Endothelial cell of umbilical vein (primary cell): ENCODE data around the gene TMTC1. TPM values are rescaled to one million over a fixed set of nuclear protein-coding genes. Genes with fewer than 3 reads are reported as not detected.

Experiments used
- BruUV-seq: library from RNA; stranded (reverse); fragments of 400-500 nt; replicated peaks from 2 replicates; lab custom pipeline; 2021; lab: Mats Ljungman, UMichigan
- CTCF ChIA-PET: fragments of 300-600, 350-600 bp; sonication (Branson Sonifier 250); formaldehyde crosslinking; loops from one replicate; lab custom pipeline; 2021; ENCODE audit warnings: antibody characterized with exemption, inconsistent platforms; lab: Charles Lee
- POLR2A ChIA-PET: fragments of 300-600, 350-600 bp; sonication (Branson Sonifier 250); formaldehyde crosslinking; loops from one replicate; lab custom pipeline; 2021; ENCODE audit warnings: antibody characterized with exemption, inconsistent platforms; lab: Charles Lee
- DNase-seq: peaks from one replicate; pipeline ENCODE4 v3.0.0-alpha.2; 2011; ENCODE audit warnings: low read depth, low spot score
- FAIRE-seq: peaks from 2 replicates; lab custom pipeline; 2011; peaks lifted over from hg19 to GRCh38; lab: Jason Lieb, UNC
- H2AFZ ChIP-seq: 2 replicates; pipeline ENCODE4 v1.6.0; 2012; ENCODE audit warnings: low read depth, low read length, control low read depth, inconsistent platforms
- H3K27ac ChIP-seq: 2 replicates; pipeline ENCODE4 v1.5.1; 2011; ENCODE audit warnings: low read depth, mild to moderate bottlenecking, control low read depth, low read length, moderate library complexity; ENCODE audit not compliant: insufficient read depth
- H3K27me3 ChIP-seq, 2 experiments: 2 replicates each; pipeline versions ENCODE4 v1.6.0 to v1.6.1; 2011; ENCODE audit warnings: low read length in 2 of 2, mixed read lengths in 1 of 2; ENCODE audit not compliant: control insufficient read depth in 2 of 2, insufficient read depth in 2 of 2
- H3K36me3 ChIP-seq, 2 experiments: 2 replicates in 1 of 2; 3 replicates in 1 of 2; pipeline ENCODE4 v1.5.1; 2011; ENCODE audit warnings: low read length in 2 of 2, mild to moderate bottlenecking in 1 of 2, moderate library complexity in 1 of 2; ENCODE audit not compliant: control insufficient read depth in 2 of 2, insufficient read depth in 2 of 2; ENCODE audit errors: extremely low read depth in 1 of 2
- H3K4me1 ChIP-seq: 3 replicates; pipeline ENCODE4 v1.5.1; 2011; ENCODE audit warnings: mild to moderate bottlenecking, low read length; ENCODE audit not compliant: control insufficient read depth, insufficient read depth; ENCODE audit errors: extremely low read depth
- H3K4me2 ChIP-seq: 2 replicates; pipeline ENCODE4 v1.6.1; 2011; ENCODE audit warnings: low read length, control low read depth, mixed read lengths; ENCODE audit not compliant: insufficient read depth
- H3K4me3 ChIP-seq, 3 experiments: fragments of 200-600 bp in 1 of 3; sonication (generic), shearing (Covaris generic) in 1 of 3; replicated peaks in 1 of 3; 2 replicates each; pipeline ENCODE4 v1.5.1; 2011 to 2016; ENCODE audit warnings: control low read depth in 3 of 3, low read length in 3 of 3, mild to moderate bottlenecking in 2 of 3, inconsistent platforms in 1 of 3, low read depth in 1 of 3, moderate library complexity in 1 of 3; ENCODE audit not compliant: insufficient read depth in 1 of 3
- H3K79me2 ChIP-seq: 2 replicates; pipeline ENCODE4 v1.6.0; 2012; ENCODE audit warnings: low read length, inconsistent platforms; ENCODE audit not compliant: control insufficient read depth, insufficient read depth
- H3K9ac ChIP-seq: replicated peaks from 2 replicates; pipeline ENCODE3; 2011; ENCODE audit warnings: low read length, control low read depth; ENCODE audit not compliant: insufficient read depth; ENCODE audit errors: extremely low read depth
- H3K9me1 ChIP-seq: replicated peaks from 3 replicates; pipeline ENCODE4 v1.6.0; 2011; ENCODE audit warnings: mild to moderate bottlenecking, low read length; ENCODE audit not compliant: control insufficient read depth, insufficient read depth; ENCODE audit errors: extremely low read depth
- H3K9me3 ChIP-seq: replicated peaks from 2 replicates; pipeline ENCODE4 v1.5.1; 2012; ENCODE audit warnings: low read length, inconsistent platforms; ENCODE audit not compliant: control insufficient read depth, insufficient read depth
- H4K20me1 ChIP-seq: replicated peaks from 2 replicates; pipeline ENCODE3; 2011; ENCODE audit warnings: mild to moderate bottlenecking, low read length; ENCODE audit not compliant: control insufficient read depth, insufficient read depth; ENCODE audit errors: extremely low read depth
- EZH2 ChIP-seq: IDR thresholded peaks from 2 replicates; pipeline ENCODE4 v1.6.1; 2012; ENCODE audit warnings: borderline replicate concordance, low read depth, mild to moderate bottlenecking, moderate library complexity, low read length, inconsistent platforms; ENCODE audit not compliant: severe bottlenecking
- FOS ChIP-seq: IDR thresholded peaks from 2 replicates; pipeline ENCODE4 v1.6.1; 2011; ENCODE audit warnings: mild to moderate bottlenecking, low read length, moderate library complexity, borderline replicate concordance; ENCODE audit not compliant: insufficient read depth
- GATA2 ChIP-seq: IDR thresholded peaks from 2 replicates; pipeline ENCODE4 v1.7.0; 2011; ENCODE audit warnings: low read depth, mild to moderate bottlenecking, moderate library complexity, mixed read lengths, low read length; ENCODE audit not compliant: insufficient read length, insufficient read depth
- JUN ChIP-seq: IDR thresholded peaks from 2 replicates; pipeline ENCODE4 v1.6.1; 2011; ENCODE audit warnings: borderline replicate concordance, low read depth; ENCODE audit not compliant: insufficient read length, insufficient read depth
- POLR2A ChIP-seq: IDR thresholded peaks from 2 replicates; pipeline ENCODE4 v1.6.1; 2012; ENCODE audit warnings: low read depth, mild to moderate bottlenecking, control low read depth, low read length
- POLR2AphosphoS5 ChIP-seq: IDR thresholded peaks from 2 replicates; pipeline ENCODE4 v1.6.1; 2012; ENCODE audit warnings: low read depth, mild to moderate bottlenecking, control low read depth, low read length, moderate library complexity; ENCODE audit not compliant: insufficient read depth
- dilution Hi-C: fragments of 300-500 bp; cut with MboI; formaldehyde crosslinking; loops from one replicate; pipeline ENCODE4 v1.15.0; 2019; ENCODE audit warnings: low sequenced_read_pairs; ENCODE audit not compliant: extremely low pct_ligation_motif_present
- intact Hi-C: fragments of 100-400 bp; cut with micrococcal nuclease; formaldehyde crosslinking; loops from one replicate; pipeline ENCODE4 v1.10.0; 2022
- polyA plus RNA-seq, 4 experiments: library from polyadenylated mRNA; depleted of rRNA in 3 of 4; stranded (reverse) in 3 of 4; unstranded in 1 of 4; fragments of >200 nt; gene quantifications; 2 replicates each; pipeline versions ENCODE4 v1.2.1 to v1.2.3, GENCODE V29; 2011 to 2012; ENCODE audit warnings: missing spikeins in 1 of 4
- total RNA-seq: library from RNA; stranded (reverse); gene quantifications from 2 replicates; pipeline ENCODE4 v1.2.3, GENCODE V29; 2021
- TF ChIP-seq, protein P1 (sequence below), 2 donors: IDR thresholded peaks; 1 replicate in 1 of 2; 2 replicates in 1 of 2; pipeline ENCODE4 v1.5.1; 2011; ENCODE audit warnings: low read length in 2 of 2, mild to moderate bottlenecking in 2 of 2, moderate library complexity in 2 of 2, control low read depth in 1 of 2, inconsistent platforms in 1 of 2, low read depth in 1 of 2; ENCODE audit not compliant: insufficient read depth in 1 of 2; ENCODE audit errors: extremely low read depth in 1 of 2
- TF ChIP-seq, protein P2 (sequence below): IDR thresholded peaks from 2 replicates; pipeline ENCODE4 v1.6.1; 2011; ENCODE audit not compliant: insufficient read depth, insufficient read length

Gene TMTC1
- total and polyA plus RNA-seq, 2 donors (not counting 3 experiments of a cell fraction or from before 2014, with no cell fraction given): 5.4 to 5.9 TPM

GRCh38 chr12:29581631-29582030 is 202.1 kb downstream of the TMTC1 start:
- H3K4me2 ChIP-seq: peak overlapping the region; percentile 71
- FAIRE-seq: no peak
- no peaks in the 10 kb centered on the region for H3K9me1 ChIP-seq
- no TSS peak for BruUV-seq
- ChIA-PET POLR2A (no interaction called here), CTCF (interaction anchor here (1.0 to 1.3 kb wide), 3 partner anchors 14 to 58 kb away, joined by 3 to 4 read pairs (median 3); no protein-coding TSS in a partner anchor)
- TF ChIP-seq GATA2: no peak
- TF ChIP-seq FOS: no peak
- TF ChIP-seq, protein P1, sequence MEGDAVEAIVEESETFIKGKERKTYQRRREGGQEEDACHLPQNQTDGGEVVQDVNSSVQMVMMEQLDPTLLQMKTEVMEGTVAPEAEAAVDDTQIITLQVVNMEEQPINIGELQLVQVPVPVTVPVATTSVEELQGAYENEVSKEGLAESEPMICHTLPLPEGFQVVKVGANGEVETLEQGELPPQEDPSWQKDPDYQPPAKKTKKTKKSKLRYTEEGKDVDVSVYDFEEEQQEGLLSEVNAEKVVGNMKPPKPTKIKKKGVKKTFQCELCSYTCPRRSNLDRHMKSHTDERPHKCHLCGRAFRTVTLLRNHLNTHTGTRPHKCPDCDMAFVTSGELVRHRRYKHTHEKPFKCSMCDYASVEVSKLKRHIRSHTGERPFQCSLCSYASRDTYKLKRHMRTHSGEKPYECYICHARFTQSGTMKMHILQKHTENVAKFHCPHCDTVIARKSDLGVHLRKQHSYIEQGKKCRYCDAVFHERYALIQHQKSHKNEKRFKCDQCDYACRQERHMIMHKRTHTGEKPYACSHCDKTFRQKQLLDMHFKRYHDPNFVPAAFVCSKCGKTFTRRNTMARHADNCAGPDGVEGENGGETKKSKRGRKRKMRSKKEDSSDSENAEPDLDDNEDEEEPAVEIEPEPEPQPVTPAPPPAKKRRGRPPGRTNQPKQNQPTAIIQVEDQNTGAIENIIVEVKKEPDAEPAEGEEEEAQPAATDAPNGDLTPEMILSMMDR (IDR thresholded peaks at IDR 0.05; ENCODE audit: extremely low read depth in 1 of 2, insufficient read depth in 1 of 2, low read depth in 1 of 2, low read length in 2 of 2): no peak
- TF ChIP-seq POLR2A: no peak
- TF ChIP-seq, protein P2, sequence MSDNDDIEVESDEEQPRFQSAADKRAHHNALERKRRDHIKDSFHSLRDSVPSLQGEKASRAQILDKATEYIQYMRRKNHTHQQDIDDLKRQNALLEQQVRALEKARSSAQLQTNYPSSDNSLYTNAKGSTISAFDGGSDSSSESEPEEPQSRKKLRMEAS: no peak
- no peak for TF ChIP-seq JUN
- TF ChIP-seq POLR2AphosphoS5: no peak
- TF ChIP-seq EZH2: no peak
- peak; percentile 74 for DNase-seq
- intact Hi-C loops (no loop called here), dilution Hi-C loops (no loop called here)
- H3K4me1 ChIP-seq: peaks cover 21% of the 10 kb centered on the region
- peak overlapping the region in 1 of 3 experiments; percentile 36 for H3K4me3 ChIP-seq
- no peaks in the 10 kb centered on the region for H4K20me1 ChIP-seq
- no peaks in the 10 kb centered on the region for H3K9me3 ChIP-seq
- H3K27me3 ChIP-seq: no peaks in the 10 kb centered on the region
- H3K9ac ChIP-seq: peak overlapping the region; percentile 15
- peak overlapping the region; percentile 66 for H2AFZ ChIP-seq
- H3K36me3 ChIP-seq: no peaks in the 10 kb centered on the region
- no peaks in the 10 kb centered on the region for H3K79me2 ChIP-seq
- H3K27ac ChIP-seq: no peak overlapping the region
